ENCODE measurements around the gene NFS1.
"Not testable (repeated sequence)": the region's sequence is repeated elsewhere in the genome, so short reads cannot be mapped to it uniquely, and the experiment has no call there.

NFS1 gene

GRCh38 chr20:35729836-35730582 is 30.9 kb upstream of the NFS1 start:
- DNase-seq (ENCODE audit: extremely low read depth in 1 of 2, low read depth in 1 of 2), result no peak

GRCh38 chr20:35729283-35729807 is 30.2 kb upstream of the NFS1 start:
- DNase-seq (ENCODE audit: extremely low read depth in 1 of 2, low read depth in 1 of 2), result no peak

- DNase-seq (ENCODE audit: extremely low read depth in 1 of 2, low read depth in 1 of 2), result no peak
These were observed 27.9 kb upstream of the NFS1 start for GRCh38 chr20:35726842-35727711.

GRCh38 chr20:35724321-35725230 is 25.4 kb upstream of the NFS1 start:
- DNase-seq (ENCODE audit: extremely low read depth in 1 of 2, low read depth in 1 of 2), result no peak

GRCh38 chr20:35723652-35724320 is 24.6 kb upstream of the NFS1 start:
- not testable (repeated sequence) for DNase-seq (ENCODE audit: extremely low read depth in 1 of 2, low read depth in 1 of 2)

- not testable (repeated sequence) for DNase-seq (ENCODE audit: extremely low read depth in 1 of 2, low read depth in 1 of 2)
These were observed 24.1 kb upstream of the NFS1 start for GRCh38 chr20:35723275-35723639.

- no peak for DNase-seq (ENCODE audit: extremely low read depth in 1 of 2, low read depth in 1 of 2)
These were observed 22.5 kb upstream of the NFS1 start for GRCh38 chr20:35721621-35722020.

- DNase-seq (ENCODE audit: extremely low read depth in 1 of 2, low read depth in 1 of 2), result no peak
These were observed 22.1 kb upstream of the NFS1 start for GRCh38 chr20:35721219-35721618.

GRCh38 chr20:35720165-35721123 is 21.3 kb upstream of the NFS1 start:
- DNase-seq (ENCODE audit: extremely low read depth in 1 of 2, low read depth in 1 of 2), result no peak

GRCh38 chr20:35719717-35720116 is 20.6 kb upstream of the NFS1 start:
- no peak for DNase-seq (ENCODE audit: extremely low read depth in 1 of 2, low read depth in 1 of 2)

GRCh38 chr20:35718972-35719635 is 20.0 kb upstream of the NFS1 start:
- no peak for DNase-seq (ENCODE audit: extremely low read depth in 1 of 2, low read depth in 1 of 2)

- not testable (repeated sequence) for DNase-seq (ENCODE audit: extremely low read depth in 1 of 2, low read depth in 1 of 2)
These were observed 19.2 kb upstream of the NFS1 start for GRCh38 chr20:35718321-35718720.

GRCh38 chr20:35716330-35716729 is 17.2 kb upstream of the NFS1 start:
- no peak for DNase-seq (ENCODE audit: extremely low read depth in 1 of 2, low read depth in 1 of 2)

- DNase-seq (ENCODE audit: extremely low read depth in 1 of 2, low read depth in 1 of 2), result no peak
These were observed 16.5 kb upstream of the NFS1 start for GRCh38 chr20:35715652-35716051.

- DNase-seq (ENCODE audit: extremely low read depth in 1 of 2, low read depth in 1 of 2), result no peak
These were observed 15.0 kb upstream of the NFS1 start for GRCh38 chr20:35714127-35714526.

- not testable (repeated sequence) for DNase-seq (ENCODE audit: extremely low read depth in 1 of 2, low read depth in 1 of 2)
These were observed 14.0 kb upstream of the NFS1 start for GRCh38 chr20:35713120-35713519.

GRCh38 chr20:35711588-35712209 is 12.5 kb upstream of the NFS1 start:
- no peak for DNase-seq (ENCODE audit: extremely low read depth in 1 of 2, low read depth in 1 of 2)

- DNase-seq (ENCODE audit: extremely low read depth in 1 of 2, low read depth in 1 of 2), result no peak
These were observed 11.9 kb upstream of the NFS1 start for GRCh38 chr20:35710884-35711587.
